Parathyroid adenoma (tissue), 2 donors: ENCODE results near the gene KRTAP2-1.
"Not testable (repeated sequence)": the region's sequence is repeated elsewhere in the genome, so short reads cannot be mapped to it uniquely, and the experiment has no call there.

Source experiments
- H2AFZ ChIP-seq: fragments of 300-600 bp; sonication (generic); one replicate; pipeline ENCODE4 v1.7.0; 2017; ENCODE audit warnings: antibody characterized with exemption, mild to moderate bottlenecking
- H3K27ac ChIP-seq: fragments of 300-600 bp; sonication (generic); one replicate; pipeline ENCODE4 v1.7.0; 2017
- H3K27me3 ChIP-seq: fragments of 300-600 bp; sonication (generic); one replicate; pipeline ENCODE4 v1.7.0; 2017; ENCODE audit warnings: low read length; ENCODE audit not compliant: control insufficient read depth, insufficient read depth
- H3K36me3 ChIP-seq: fragments of 300-600 bp; sonication (generic); one replicate; pipeline ENCODE4 v1.7.0; 2017; ENCODE audit warnings: low read length; ENCODE audit not compliant: control insufficient read depth, insufficient read depth
- H3K4me1 ChIP-seq: fragments of 300-600 bp; sonication (generic); one replicate; pipeline ENCODE4 v1.7.0; 2017; ENCODE audit warnings: control low read depth
- H3K4me2 ChIP-seq: fragments of 300-600 bp; sonication (generic); one replicate; pipeline ENCODE4 v1.7.0; 2017; ENCODE audit warnings: low read length
- H3K4me3 ChIP-seq: fragments of 300-600 bp; sonication (generic); one replicate; pipeline ENCODE4 v1.7.0; 2017; ENCODE audit warnings: low read depth, low read length
- H3K79me2 ChIP-seq: fragments of 300-600 bp; sonication (generic); one replicate; pipeline ENCODE4 v1.7.0; 2017; ENCODE audit warnings: control low read depth
- H3K9ac ChIP-seq: fragments of 300-600 bp; sonication (generic); one replicate; pipeline ENCODE4 v1.7.0; 2017; ENCODE audit warnings: mild to moderate bottlenecking
- H3K9me3 ChIP-seq: fragments of 300-600 bp; sonication (generic); one replicate; pipeline ENCODE4 v1.7.0; 2017; ENCODE audit warnings: low read length; ENCODE audit not compliant: control insufficient read depth
- CTCF ChIP-seq: fragments of 300-600 bp; sonication (generic); IDR thresholded peaks from one replicate; pipeline ENCODE4 v1.7.0; 2017; ENCODE audit warnings: antibody characterized with exemption, mild to moderate bottlenecking
- donor health status: primary hyperparathyroidism.

KRTAP2-1 gene

GRCh38 chr17:41054025-41054424, 6.9 kb upstream of the KRTAP2-1 start:
- Histone ChIP-seq H3K9me3 (no peaks in the 10 kb centered on the region), H3K4me1 (no peaks in the 10 kb centered on the region), H3K4me2 (no peak overlapping the region), H3K9ac (no peak overlapping the region), H3K79me2 (no peaks in the 10 kb centered on the region), H3K27me3 (peaks cover 2% of the 10 kb centered on the region), H3K36me3 (no peaks in the 10 kb centered on the region), H3K27ac (no peak overlapping the region), H3K4me3 (no peak overlapping the region), H2AFZ (no peak overlapping the region)
- TF ChIP-seq CTCF: no peak

- TF ChIP-seq CTCF: no peak
- H3K9me3 ChIP-seq: no peaks in the 10 kb centered on the region
- H3K79me2 ChIP-seq: no peaks in the 10 kb centered on the region
- no peak overlapping the region for H3K4me2 ChIP-seq
- no peak overlapping the region for H3K9ac ChIP-seq
- peaks cover 4% of the 10 kb centered on the region for H3K27me3 ChIP-seq
- no peak overlapping the region for H3K27ac ChIP-seq
- no peak overlapping the region for H2AFZ ChIP-seq
- no peaks in the 10 kb centered on the region for H3K4me1 ChIP-seq
- H3K4me3 ChIP-seq: no peak overlapping the region
- no peaks in the 10 kb centered on the region for H3K36me3 ChIP-seq
Measured at GRCh38 chr17:41052566-41052965, 5.5 kb upstream of the KRTAP2-1 start.

GRCh38 chr17:41049110-41049509, 2.0 kb upstream of the KRTAP2-1 start:
- H3K4me1 ChIP-seq: no peaks in the 10 kb centered on the region
- peaks cover 4% of the 10 kb centered on the region for H3K27me3 ChIP-seq
- no peaks in the 10 kb centered on the region for H3K79me2 ChIP-seq
- H3K9me3 ChIP-seq: no peaks in the 10 kb centered on the region
- no peaks in the 10 kb centered on the region for H3K36me3 ChIP-seq
- no peak overlapping the region for H2AFZ ChIP-seq
- no peak overlapping the region for H3K4me3 ChIP-seq
- TF ChIP-seq CTCF: no peak
- no peak overlapping the region for H3K27ac ChIP-seq
- no peak overlapping the region for H3K4me2 ChIP-seq
- no peak overlapping the region for H3K9ac ChIP-seq

- peaks cover 4% of the 10 kb centered on the region for H3K27me3 ChIP-seq
- no peaks in the 10 kb centered on the region for H3K79me2 ChIP-seq
- H3K4me3 ChIP-seq: no peak overlapping the region
- H3K4me2 ChIP-seq: no peak overlapping the region
- H3K9me3 ChIP-seq: no peaks in the 10 kb centered on the region
- H3K9ac ChIP-seq: no peak overlapping the region
- H2AFZ ChIP-seq: no peak overlapping the region
- no peak overlapping the region for H3K27ac ChIP-seq
- no peak for TF ChIP-seq CTCF
- no peaks in the 10 kb centered on the region for H3K36me3 ChIP-seq
- H3K4me1 ChIP-seq: no peaks in the 10 kb centered on the region
Measured at GRCh38 chr17:41048441-41048840, 1.3 kb upstream of the KRTAP2-1 start.

GRCh38 chr17:41042953-41043352, 4.2 kb downstream of the KRTAP2-1 start:
- Histone ChIP-seq H3K4me2 (no peak overlapping the region), H3K27ac (no peak overlapping the region), H3K4me3 (no peak overlapping the region), H3K9me3 (no peaks in the 10 kb centered on the region), H3K27me3 (no peaks in the 10 kb centered on the region), H3K4me1 (no peaks in the 10 kb centered on the region), H2AFZ (no peak overlapping the region), H3K79me2 (no peaks in the 10 kb centered on the region), H3K36me3 (no peaks in the 10 kb centered on the region), H3K9ac (no peak overlapping the region)
- TF ChIP-seq CTCF: no peak

DNA sequence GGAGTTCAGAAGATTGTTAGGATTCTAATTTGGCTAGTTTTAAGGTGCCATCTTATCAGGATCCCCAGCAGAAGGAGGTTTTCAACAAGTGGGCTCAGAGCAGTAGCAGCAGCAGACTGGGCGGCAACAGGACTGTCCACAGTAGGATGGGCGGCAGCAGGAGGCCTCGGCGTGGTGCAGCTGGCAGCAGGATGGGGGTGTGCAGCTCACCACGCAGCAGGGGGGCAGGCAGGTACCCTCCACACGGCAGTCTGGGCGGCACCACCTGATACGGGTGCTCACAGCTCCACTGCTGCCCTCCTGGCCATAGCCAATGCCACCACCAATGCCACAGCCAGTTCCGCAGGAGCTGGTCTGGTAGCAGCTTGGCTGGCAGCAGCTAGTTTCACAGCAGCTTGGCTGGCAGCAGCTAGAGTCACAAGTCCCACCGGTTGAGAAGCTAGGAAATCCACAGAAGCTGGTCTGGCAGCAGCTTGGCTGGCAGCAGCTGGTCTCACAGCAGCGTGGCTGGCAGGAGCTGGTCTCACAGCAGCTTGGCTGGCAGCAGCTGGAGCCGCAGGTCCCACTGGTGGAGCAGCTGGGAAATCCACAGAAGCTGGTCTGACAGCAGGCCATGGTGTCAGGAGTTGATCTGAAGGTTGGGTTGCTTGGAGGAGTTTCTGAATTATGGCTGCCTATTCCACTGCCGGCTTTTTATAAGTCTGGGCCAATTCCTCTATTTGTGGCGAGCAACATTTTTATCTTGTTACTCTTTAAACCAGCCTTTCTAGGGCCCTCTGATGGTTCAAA, 6.1 kb downstream of the KRTAP2-1 start, which contains the start of gene KRTAP1-1:
Gene KRTAP1-1, minus strand, starts transcription at position 668 of the 789 bp plus-strand sequence. Its CDS starts 53 bp downstream, at position 615.
- not testable (repeated sequence) for H3K4me3 ChIP-seq, H3K4me1 ChIP-seq, H3K4me2 ChIP-seq, H2AFZ ChIP-seq, H3K27ac ChIP-seq, H3K9me3 ChIP-seq, H3K79me2 ChIP-seq, H3K27me3 ChIP-seq, H3K9ac ChIP-seq, H3K36me3 ChIP-seq
